NCI-H2081 treated with DMSO at 0.1 percent for 48 hours (cell line): Measurements from ENCODE around the gene USP16.

Source experiments
- DNase-seq: peaks from one replicate; lab custom pipeline; 2025; lab: John Stamatoyannopoulos, UW

USP16 gene

DNA sequence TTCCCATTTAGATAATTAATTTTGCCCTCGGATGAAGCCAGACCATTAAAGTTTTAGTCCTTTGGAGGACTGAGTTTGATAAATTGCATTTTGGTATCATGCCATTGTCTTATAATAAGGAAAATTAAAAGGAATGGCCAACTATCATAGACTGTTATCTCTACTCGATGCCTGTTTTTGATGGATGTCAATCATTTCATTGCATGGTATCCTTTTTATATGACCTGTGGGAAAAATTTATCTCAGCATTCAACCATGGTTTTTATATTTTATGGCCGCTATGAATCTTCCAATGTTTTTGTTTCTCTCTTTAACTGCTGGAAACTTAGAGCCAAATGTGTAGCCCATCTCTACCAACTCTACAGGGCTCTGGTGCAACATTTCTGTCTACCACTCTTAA, 58.8 kb downstream of the USP16 start:
- no peak for DNase-seq

DNA sequence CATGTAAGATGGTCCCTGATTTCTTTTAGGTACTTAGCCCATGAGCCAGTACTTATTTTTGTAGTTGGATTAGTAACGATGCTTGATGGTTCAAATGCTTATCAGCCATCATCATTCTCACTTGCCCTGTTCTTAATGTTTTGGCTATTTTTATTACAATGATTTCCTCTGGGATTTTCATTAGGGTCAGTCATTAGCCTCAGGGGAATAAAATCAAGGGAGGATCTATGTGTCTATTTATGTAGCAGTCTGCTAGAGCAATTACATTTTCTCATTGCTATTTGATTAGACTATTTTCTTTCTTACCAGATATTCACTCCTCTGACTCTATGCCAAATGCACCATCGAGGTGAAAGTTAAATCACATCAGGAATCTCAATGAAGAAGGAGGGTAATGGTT, 59.9 kb downstream of the USP16 start:
- DNase-seq, result no peak

DNA sequence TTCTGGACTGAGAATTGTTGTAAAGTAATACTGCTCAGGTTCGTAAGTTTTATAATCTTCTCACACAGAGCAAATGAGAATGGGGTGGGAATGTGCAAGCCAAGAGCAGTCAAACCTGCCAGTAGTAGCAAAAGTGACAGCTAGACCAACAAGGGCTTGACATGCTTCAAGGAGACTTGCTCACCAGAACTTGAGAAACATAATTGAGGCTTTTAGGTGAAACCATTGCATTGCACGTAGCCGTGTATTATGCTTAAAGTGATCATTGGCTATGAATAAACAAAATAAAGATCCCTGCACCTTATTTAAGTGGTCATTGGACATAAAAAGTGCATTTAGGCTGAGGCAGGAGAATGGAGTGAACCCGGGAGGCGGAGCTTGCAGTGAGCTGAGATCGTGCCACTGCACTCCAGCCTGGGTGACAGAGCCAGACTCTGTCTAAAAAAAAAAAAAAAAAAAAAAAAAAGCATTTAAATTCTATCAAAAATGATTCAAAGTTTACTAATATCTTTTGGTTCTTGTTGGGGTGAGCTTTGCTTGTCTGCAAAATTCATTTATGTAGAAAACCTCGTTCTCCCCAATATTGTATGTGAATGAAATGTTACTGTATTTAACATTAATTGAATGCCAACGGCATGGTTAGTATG, 60.8 kb downstream of the USP16 start:
- no peak for DNase-seq

DNA sequence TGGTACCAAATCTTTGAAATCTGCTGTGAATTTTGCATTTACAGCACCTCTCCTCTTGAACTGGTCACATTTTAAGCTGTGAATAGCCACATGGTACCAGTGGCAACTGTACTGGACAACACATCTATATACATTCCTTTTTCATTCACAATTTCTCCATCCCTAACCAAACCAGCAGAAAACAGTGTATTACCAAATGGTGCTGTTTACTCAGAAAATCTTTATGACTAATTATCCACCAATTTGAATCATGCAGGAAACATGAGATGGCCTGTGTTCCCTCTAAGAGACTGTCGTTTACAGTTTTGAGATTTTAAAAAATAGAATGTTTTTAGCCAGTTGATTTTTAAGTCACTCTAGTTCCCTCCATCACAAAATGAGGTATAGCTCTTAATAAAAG, 66.6 kb downstream of the USP16 start:
- DNase-seq, result no peak

DNA sequence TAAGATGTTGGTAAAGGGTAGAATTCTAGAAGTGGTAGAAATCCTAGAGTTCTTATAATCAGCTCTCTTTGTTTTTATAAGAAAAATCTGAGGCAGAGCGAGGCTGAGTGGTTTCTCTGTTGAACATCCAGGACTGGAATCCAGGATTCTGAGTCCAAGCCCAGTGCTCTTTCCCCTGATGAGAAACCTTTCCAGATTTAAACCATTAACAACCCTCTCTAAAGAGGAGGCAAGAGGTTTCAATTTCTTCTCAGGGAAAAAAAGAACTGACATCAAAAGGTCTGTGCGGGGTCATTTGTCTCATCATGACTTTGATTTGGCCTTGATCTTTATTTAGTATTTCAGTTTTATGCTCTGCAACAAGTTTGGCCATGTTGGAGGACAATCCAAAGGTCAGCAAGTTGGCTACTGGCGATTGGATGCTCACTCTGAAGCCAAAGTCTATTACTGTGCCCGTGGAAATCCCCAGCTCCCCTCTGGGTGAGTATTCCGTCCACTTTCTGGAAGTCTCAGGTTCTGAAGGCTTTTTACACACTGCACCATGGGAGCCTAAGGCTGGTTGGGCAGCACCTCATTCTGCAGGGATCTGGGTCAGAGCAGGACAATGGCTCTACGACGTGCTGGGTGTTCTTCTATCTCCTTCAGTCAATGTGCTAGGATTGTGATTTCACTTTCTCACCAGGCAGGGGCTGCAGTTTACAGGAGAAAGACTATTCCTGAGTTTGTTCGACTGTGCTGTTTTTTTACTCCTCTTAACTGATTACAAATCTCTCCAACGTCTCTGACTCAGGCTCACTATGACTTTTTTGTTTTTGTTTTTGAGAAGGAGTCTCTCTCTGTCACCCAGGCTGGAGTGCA, 67.9 kb downstream of the USP16 start:
- no peak for DNase-seq

DNA sequence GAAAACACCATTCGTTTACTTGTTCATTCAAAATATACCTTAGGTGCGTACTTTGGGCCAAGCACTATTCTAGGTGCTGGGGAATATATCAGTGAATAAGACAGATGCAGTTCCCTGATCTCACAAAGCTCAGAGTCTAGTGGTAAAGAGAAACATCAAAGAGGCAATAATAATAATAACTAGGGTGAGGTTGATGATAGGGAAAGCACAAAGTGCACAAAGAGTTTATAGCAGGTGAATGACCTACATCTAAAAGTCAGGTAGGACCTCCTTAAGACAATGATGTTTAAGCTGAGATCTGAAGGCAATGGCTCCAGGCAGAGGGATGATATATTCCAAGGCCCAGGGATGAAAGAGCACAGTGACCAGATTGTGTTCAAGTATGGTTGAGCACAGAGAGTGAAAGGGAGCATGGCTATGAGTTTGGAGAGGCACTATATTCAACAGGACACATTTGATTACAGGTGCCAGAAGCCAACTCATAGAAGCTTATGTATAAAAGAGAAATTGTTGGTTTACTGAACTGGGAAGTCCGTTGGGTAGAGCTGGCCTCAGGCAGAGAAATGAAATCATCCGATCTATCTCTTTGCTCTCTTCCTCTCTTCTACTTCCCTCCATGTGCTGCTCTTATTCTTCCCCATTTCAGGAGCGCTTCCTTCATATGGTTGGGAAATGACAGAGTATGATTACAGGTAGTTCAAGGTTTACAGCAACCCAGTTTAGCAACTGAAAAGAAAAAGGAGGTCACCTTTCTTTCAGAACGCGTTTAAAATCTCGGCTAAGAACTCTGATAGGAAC, 71.9 kb downstream of the USP16 start:
- no peak for DNase-seq

DNA sequence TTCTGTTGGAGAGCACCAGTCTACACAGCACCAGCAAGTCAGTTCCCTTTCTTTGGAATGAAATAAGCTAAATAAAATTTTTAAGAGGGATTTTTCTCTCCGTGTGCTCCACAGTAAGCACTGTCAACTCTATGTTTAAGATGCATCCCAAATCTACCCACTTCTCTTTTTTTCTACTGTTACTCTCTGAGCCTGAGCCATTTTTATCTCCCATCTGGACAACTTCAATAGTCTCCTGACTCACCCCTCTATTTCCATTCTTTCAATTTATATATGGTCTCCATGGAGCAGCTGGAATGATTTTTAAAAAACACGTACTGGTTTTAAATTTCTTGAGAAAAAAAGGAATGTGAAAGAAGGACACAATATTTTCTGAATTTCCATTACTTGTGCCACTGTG, 73.7 kb downstream of the USP16 start:
- DNase-seq, result no peak

DNA sequence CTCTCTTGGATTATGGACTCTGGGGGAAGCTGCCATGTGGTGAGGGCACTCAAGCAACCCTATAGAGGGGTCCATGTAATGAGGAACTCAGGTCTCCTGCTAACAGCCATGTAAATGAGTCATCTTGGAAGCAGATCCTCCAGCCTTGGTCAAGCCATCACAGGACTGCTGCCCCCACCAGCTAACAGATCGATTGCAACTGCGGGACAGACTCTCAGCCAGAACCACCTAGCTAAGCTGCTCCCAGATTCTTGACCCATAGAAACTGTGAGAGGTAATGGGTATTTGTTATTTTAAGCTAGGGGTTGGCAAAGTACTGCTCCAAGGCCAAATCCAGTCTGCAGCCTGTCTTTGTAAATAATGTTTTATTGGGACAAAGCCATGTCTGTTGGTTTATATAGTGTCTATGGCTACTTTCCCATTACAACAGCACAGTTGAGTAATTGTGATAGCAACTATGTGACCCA, 78.4 kb downstream of the USP16 start:
- DNase-seq, result no peak
